B cell (primary cell): ENCODE data around the gene COL2A1.

Experiments used
- CTCF ChIP-seq: fragments of 200-600 bp; IDR thresholded peaks from one replicate; pipeline ENCODE4 v1.8.0; 2022; ENCODE audit warnings: antibody characterized with exemption, mild to moderate bottlenecking
- EZH2 ChIP-seq: IDR thresholded peaks from 2 replicates; pipeline ENCODE4 v1.6.1; 2012; ENCODE audit warnings: borderline replicate concordance, low read depth, mild to moderate bottlenecking, moderate library complexity, low read length; ENCODE audit not compliant: insufficient read depth, poor library complexity, severe bottlenecking

- TF ChIP-seq CTCF: no peak
- no peak for TF ChIP-seq EZH2
Observed at GRCh38 chr12:47973870-47974269, 30.4 kb downstream of the COL2A1 start.
